ENCODE results near the gene VAMP2.
A peak's percentile ranks its signal among the peaks of the same experiment; 100 is the strongest.

VAMP2 gene

DNA sequence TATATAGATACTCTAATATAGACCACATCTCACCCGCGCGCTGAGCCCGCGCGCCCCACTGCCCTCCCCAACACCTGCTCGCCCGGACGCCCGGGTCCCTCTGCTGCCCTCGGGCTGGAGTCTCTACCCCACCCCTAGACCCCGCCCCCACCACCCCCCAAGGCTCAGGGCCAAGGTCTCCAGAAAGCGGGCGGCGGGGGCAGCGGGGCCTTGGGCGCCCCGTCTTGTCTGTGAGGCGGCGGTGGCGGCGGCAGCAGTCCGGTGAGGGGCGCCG lies 41.4 kb downstream of the VAMP2 start:
- DNase-seq, result no peak

DNA sequence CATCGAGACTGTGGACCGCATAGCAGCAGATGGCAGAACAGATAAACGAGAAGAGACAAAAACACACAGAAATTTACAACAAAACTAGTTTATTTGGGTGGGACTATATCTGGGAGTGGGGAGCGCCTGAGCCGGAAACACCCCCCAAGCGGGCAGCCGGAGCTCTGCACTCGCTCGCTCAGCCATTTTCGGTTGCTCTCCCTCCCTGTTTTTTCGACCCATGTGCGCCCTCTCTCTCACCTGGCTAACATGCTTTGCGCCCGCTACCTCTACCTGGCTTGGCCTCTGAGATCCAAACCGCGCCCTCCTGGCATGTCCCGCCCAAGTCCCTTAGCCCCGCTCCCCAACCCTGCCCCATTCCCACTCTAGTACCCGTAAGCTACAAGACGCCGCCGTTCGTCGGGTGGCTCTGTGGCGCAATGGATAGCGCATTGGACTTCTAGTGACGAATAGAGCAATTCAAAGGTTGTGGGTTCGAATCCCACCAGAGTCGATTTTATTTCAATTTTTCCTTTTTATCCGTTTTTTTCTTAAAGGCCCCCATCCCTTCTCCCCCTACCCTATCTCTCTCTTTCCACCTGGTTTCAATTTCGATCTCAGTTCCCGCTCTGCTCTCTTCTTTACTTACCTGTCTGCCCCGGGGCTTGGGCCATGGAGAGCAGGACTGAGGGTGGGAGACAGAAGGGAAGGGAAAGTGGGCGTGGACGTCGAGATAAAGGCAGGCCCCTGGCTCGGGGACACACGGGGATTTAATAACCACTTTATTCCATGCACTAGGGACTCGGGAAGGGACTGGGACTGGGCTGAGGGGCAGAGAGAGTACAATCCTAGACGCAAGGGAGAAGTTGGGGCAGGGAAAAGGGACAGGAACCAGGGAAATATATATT lies 42.0 kb downstream of the VAMP2 start:
- DNase-seq, result no peak

DNA sequence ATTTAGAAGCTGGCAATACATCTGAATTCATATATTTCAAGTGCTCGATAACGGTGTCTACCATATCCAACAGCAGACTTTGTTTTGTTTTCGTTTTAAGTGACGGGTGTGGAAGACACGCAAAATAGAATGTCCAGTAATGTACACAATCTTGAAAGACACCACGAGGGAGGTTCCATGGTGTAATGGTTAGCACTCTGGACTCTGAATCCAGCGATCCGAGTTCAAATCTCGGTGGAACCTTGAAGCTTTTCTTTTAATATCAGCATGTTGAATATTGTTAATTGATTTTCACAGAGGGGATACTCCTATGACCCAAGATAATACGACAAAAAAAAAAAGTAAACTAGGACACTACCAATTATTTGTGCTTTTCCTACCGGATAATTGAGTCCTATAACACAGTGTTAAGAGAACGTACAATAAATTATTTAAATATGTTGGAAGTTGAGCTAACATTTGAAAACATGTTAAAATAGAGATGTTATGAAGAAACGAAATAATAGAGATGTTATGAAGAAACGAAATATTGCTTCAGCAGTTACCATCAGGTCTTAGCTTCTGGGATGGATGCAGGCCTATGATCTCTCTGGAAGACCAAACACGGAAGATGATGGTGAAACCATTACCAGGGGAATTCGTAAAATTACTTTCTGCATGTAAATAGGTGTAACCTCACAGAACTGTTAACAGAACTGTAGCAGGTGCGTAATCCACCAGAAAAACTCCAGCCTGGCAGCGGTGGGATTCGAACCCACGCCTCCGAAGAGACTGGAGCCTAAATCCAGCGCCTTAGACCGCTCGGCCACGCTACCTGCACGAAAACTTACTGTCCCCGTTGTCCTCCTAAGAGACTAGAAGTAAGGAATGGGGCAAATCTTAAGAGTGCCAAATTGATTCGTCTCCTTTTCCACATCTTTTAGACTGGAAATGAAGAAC lies 42.9 kb downstream of the VAMP2 start:
- peak; percentile 61 for DNase-seq

DNA sequence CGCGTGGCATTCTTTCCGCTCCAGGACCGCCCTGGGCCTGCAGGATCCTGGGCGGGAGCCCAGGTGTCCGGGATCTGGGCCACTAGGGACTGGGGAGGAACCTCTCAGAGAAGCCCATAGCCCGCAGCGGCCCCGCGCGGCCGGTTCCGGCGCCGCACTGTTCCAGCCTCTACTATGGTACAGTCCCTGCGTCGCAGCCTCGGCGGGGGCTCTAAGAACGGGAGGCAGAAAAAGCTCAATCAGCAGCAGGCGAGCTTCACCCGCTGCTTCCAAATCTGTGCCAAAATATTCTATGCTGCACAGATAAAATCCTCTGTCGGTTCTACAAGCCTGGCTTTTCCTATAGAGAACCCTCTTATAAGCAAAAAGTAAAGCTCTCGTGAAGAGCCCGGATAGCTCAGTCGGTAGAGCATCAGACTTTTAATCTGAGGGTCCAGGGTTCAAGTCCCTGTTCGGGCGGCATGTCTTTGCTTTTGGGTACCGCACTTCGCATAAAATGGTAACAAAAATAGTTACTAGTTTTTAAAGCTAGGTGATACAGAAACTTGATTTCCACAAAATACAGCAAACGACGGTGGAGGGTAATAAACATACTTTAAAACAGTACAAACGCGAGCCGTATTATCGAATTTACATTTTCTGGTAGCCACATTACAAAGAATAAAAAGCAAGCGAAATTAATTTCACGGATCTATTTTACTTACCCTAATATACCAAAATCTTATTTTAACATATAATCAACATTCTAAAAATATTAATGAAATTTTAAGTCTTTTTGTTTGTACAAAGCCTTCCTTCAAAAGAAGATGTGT lies 43.8 kb downstream of the VAMP2 start:
- DNase-seq, result peak; percentile 52

DNA sequence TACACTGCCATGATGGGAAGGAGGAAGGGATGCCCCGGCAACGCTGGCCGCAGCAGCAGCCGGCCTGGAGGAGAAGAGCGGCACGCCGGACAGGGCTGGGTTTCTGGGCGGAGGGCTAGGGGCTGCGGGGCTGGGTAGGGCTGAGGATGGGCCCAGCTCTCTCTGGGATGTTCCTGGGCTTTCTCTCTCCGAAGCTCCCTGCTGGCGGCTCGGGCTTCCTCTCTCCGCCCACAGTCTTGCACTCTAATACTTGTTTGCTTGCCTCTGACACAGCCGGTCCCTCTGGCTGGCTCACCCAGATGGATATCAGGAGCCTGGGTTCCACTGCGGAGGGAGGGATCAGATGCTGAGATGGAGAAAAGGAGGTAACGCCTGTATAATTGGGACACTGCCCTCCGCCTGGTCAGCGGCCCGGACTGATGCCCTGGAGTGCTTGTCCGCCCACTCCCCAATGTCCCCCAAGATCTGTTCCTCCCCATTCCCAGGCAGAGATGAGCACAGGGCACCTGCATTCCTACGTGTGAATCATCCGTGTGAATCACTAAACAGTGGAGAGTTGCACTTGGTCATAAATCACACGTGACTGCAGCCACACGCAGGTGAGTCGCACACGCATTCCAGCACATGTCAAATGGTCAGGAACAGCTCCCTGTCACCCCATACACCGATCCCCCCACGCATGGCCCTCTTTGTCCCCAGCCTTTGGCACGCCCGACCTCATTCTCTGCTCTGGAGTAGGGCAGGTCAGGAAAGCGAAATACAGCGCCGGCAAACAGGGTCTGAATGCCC lies 44.6 kb downstream of the VAMP2 start, which contains the start of gene ALOXE3:
ALOXE3 (minus strand) TSS at position 535 of the 789 bp plus-strand sequence; CDS start at position 11, 524 bp downstream.
- DNase-seq, result no peak

DNA sequence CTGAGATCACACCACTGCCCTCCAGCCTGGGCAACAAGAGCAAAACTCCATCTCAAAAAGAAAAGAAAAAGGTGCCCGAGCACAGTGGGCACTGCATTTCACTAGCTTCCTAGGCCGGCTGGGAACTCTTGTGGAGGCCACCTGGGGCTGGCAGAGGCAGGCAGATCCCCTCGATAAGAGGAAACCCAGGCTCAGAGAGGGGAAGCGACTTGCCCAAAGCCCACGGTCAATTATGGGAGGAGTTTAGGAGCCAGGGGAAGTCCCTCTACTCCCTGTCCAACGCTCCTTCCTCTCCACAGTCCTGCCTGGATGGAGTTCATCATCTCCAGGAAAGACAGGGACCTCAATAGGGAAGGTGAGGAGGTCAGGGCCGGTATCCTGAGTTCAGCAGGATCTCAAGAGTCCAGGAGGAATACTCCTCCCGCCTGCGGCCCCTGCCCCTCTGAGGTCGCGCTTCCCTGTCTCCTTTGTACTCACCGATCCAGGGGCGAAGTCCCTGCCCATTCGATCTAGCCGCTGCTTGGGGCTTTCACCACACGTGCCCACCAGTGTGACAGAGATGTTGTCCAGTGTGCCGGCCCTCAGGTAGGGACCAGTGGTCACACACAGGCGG lies 45.3 kb downstream of the VAMP2 start:
- no peak for DNase-seq

DNA sequence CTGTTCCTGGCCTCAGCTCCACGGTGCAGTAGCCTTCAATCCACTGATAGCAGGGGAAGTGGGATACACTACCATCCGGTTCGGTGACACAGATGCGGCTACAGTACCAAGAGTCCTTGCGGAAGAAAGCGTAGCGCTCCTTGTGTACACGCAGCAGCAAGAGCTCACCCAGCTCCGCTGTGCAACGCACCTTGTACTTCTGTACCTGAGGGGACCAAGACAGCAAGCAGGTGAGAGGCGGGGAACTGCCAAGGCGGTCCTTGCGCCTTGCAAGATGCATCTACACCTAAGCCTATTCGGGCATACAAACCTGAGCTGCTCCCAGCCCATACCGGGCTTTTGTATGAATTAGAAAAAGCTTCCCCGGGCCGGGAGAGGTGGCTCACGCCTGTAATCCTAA lies 46.0 kb downstream of the VAMP2 start:
- DNase-seq, result no peak

DNA sequence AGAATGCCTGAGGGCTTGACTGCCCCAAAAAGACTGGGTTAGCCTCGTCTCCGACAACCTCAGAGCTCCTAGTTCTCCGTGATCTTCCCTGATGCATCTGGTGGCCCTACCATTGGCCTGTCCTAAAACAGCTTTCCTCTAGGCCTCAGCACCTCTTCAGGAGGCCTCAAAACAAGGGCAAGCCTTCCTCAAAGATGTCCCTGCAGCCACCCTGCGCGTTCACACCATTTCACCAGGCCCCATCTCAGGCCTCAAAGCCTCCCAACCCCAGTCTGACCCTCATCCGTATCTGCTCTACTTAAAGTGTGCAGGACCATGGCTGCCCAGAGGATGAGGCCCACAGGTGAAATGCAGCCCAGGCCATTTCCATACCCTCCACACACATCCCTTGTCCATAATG lies 51.8 kb downstream of the VAMP2 start:
- no peak for DNase-seq

DNA sequence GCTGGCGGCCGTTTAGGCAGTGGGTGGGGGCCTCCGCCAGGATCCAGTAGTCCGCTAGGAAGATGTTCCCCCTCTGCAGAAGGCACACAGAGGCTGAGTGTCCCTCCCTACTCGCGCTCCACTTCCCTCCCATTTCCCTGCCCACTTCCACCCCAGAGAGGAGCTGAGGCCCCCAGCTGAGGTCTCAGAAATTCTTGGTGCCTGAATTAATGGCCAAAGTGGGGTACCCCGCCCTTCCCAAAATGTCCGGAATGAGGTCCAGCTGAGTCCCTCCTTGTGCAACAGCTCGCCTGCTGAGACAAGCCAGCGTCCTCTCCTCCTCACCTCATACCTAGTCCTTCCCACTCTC lies 52.3 kb downstream of the VAMP2 start:
- no peak for DNase-seq

DNA sequence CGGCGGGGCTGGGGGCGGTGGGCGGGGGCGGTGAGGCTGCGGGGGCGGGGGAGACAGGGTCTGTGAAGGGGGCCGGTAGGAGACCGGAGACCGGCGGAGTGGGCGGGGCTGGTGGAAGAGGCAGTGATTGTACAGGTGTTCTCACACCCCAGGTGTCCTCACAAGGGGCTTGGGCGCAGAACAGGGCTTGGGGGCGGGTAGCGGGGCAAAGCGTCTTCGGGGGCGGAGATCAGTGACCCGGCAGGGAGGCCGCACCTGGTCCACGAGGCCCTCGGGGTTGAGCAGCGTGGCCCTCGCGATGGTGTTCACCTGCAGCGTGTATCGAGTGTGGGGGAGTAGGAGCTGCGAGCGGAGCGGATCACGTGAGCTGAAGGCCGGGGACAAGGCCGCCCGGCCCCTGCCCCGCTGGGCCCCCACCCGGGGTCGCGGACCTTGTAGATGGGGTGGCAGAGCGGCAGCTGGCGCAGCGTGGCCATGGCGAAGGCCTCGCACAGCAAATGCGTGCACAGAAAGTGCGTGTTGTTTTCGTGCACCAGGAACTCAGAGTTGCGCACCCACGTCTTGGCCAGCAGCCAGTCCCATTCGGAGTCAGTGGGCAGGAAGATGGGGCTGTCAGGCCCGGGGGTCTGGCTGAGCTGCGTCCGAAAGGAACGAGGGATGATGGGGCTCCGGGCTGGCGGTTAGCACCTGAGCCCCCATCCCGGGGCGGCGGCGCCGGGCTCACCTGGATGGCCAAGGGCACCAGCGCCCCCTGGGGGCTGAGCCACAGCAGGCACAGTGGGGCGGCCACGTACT lies 52.9 kb downstream of the VAMP2 start:
- DNase-seq, result no peak
